ENCODE data around the gene TBC1D10A. TPM values are rescaled to one million over a fixed set of nuclear protein-coding genes. Genes with fewer than 3 reads are reported as not detected.

The TBC1D10A gene
- total RNA-seq, 1 donor from 2014 or later, result 32.7 TPM

DNA sequence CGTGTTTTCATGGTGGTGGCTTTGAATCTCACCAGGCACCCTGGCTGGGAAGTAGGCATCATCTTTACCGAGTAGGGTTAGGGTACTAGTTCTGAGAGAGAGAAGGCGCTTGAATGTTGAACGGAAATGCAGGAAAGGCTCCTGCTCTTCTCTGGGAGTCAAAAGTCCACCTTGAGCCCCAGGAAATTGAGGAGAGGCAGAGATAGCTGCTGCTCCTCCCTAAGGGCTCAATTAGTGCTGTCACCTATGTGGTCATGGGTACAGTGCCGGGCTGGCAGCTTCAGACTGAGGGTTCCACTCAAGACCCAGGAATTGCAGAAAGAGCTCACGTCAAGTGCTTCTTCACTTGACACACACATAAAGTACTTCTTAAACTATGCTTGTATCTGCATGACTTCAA lies 31.8 kb upstream of the TBC1D10A start:
- H3K4me2 ChIP-seq (ENCODE audit: low read length), result no peak overlapping the region
- H2AFZ ChIP-seq (ENCODE audit: low read depth, low read length), result no peak overlapping the region
- H4K20me1 ChIP-seq (ENCODE audit: insufficient read depth, low read length), result peaks cover 29% of the 10 kb centered on the region
- no peaks in the 10 kb centered on the region for H3K36me3 ChIP-seq (ENCODE audit: insufficient read depth, low read length)
- Mint-ChIP-seq H3K4me1 (ENCODE audit: low read depth, unreplicated experiment) (peaks cover 18% of the 10 kb centered on the region), H3K27ac (ENCODE audit: unreplicated experiment) (no peak overlapping the region), H3K36me3 (ENCODE audit: low read depth, unreplicated experiment) (peaks cover 9% of the 10 kb centered on the region), H3K4me3 (ENCODE audit: unreplicated experiment) (peak overlapping the region; percentile 40), H3K9me3 (ENCODE audit: unreplicated experiment) (no peaks in the 10 kb centered on the region), H3K27me3 (ENCODE audit: low read depth, unreplicated experiment) (no peaks in the 10 kb centered on the region)
- no peak overlapping the region for H3K27ac ChIP-seq (ENCODE audit: low read depth, low read length)
- H3K9me3 ChIP-seq (ENCODE audit: insufficient read depth, low read depth, low read length), result no peaks in the 10 kb centered on the region
- no peak overlapping the region for H3K9ac ChIP-seq (ENCODE audit: low read length)
- peaks cover 20% of the 10 kb centered on the region for H3K4me1 ChIP-seq (ENCODE audit: insufficient read depth, low read length)
- DNase-seq (ENCODE audit: low read depth), result no peak
- TF ChIP-seq, protein P1, sequence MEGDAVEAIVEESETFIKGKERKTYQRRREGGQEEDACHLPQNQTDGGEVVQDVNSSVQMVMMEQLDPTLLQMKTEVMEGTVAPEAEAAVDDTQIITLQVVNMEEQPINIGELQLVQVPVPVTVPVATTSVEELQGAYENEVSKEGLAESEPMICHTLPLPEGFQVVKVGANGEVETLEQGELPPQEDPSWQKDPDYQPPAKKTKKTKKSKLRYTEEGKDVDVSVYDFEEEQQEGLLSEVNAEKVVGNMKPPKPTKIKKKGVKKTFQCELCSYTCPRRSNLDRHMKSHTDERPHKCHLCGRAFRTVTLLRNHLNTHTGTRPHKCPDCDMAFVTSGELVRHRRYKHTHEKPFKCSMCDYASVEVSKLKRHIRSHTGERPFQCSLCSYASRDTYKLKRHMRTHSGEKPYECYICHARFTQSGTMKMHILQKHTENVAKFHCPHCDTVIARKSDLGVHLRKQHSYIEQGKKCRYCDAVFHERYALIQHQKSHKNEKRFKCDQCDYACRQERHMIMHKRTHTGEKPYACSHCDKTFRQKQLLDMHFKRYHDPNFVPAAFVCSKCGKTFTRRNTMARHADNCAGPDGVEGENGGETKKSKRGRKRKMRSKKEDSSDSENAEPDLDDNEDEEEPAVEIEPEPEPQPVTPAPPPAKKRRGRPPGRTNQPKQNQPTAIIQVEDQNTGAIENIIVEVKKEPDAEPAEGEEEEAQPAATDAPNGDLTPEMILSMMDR (IDR thresholded peaks at IDR 0.05; ENCODE audit: insufficient read depth, low read depth, low read length), result no peak
- TF ChIP-seq EZH2 (IDR thresholded peaks at IDR 0.05; ENCODE audit: insufficient read depth, low read length), result no peak
- peaks cover 32% of the 10 kb centered on the region for H3K79me2 ChIP-seq (ENCODE audit: insufficient read depth, low read length)
- H3K4me3 ChIP-seq (ENCODE audit: insufficient read depth, low read depth, low read length), result no peak overlapping the region
- FAIRE-seq, result no peak
- H3K27me3 ChIP-seq (ENCODE audit: insufficient read depth, low read length), result no peaks in the 10 kb centered on the region

GRCh38 chr22:30357650-30358215 lies 31.0 kb upstream of the TBC1D10A start:
- Histone ChIP-seq H3K27me3 (ENCODE audit: insufficient read depth, low read length) (no peaks in the 10 kb centered on the region), H3K79me2 (ENCODE audit: insufficient read depth, low read length) (peaks cover 37% of the 10 kb centered on the region), H3K4me2 (ENCODE audit: low read length) (peak overlapping the region; percentile 97), H2AFZ (ENCODE audit: low read depth, low read length) (no peak overlapping the region), H3K9ac (ENCODE audit: low read length) (peak overlapping the region; percentile 92), H3K36me3 (ENCODE audit: insufficient read depth, low read length) (peaks cover 4% of the 10 kb centered on the region), H4K20me1 (ENCODE audit: insufficient read depth, low read length) (peaks cover 35% of the 10 kb centered on the region), H3K27ac (ENCODE audit: low read depth, low read length) (no peak overlapping the region), H3K9me3 (ENCODE audit: insufficient read depth, low read depth, low read length) (no peaks in the 10 kb centered on the region), H3K4me1 (ENCODE audit: insufficient read depth, low read length) (peaks cover 20% of the 10 kb centered on the region), H3K4me3 (ENCODE audit: insufficient read depth, low read depth, low read length) (peak overlapping the region; percentile 98)
- H3K27me3 Mint-ChIP-seq (ENCODE audit: low read depth, unreplicated experiment), result no peaks in the 10 kb centered on the region
- FAIRE-seq, result no peak
- DNase-seq (ENCODE audit: low read depth), result no peak
- no peak for TF ChIP-seq EZH2 (IDR thresholded peaks at IDR 0.05; ENCODE audit: insufficient read depth, low read length)
- TF ChIP-seq, protein P1 (IDR thresholded peaks at IDR 0.05; ENCODE audit: insufficient read depth, low read depth, low read length), result no peak
- no peaks in the 10 kb centered on the region for H3K9me3 Mint-ChIP-seq (ENCODE audit: unreplicated experiment)
- peaks cover 10% of the 10 kb centered on the region for H3K36me3 Mint-ChIP-seq (ENCODE audit: low read depth, unreplicated experiment)
- peak overlapping the region; percentile 96 for H3K4me3 Mint-ChIP-seq (ENCODE audit: unreplicated experiment)
- peak overlapping the region; percentile 59 for H3K27ac Mint-ChIP-seq (ENCODE audit: unreplicated experiment)
- peaks cover 20% of the 10 kb centered on the region for H3K4me1 Mint-ChIP-seq (ENCODE audit: low read depth, unreplicated experiment)

GRCh38 chr22:30357236-30357570 lies 30.5 kb upstream of the TBC1D10A start:
- Histone ChIP-seq H3K9ac (ENCODE audit: low read length) (peak overlapping the region; percentile 92), H3K4me3 (ENCODE audit: insufficient read depth, low read depth, low read length) (peak overlapping the region; percentile 98), H3K27ac (ENCODE audit: low read depth, low read length) (peak overlapping the region; percentile 98), H4K20me1 (ENCODE audit: insufficient read depth, low read length) (peaks cover 40% of the 10 kb centered on the region), H3K27me3 (ENCODE audit: insufficient read depth, low read length) (no peaks in the 10 kb centered on the region), H3K36me3 (ENCODE audit: insufficient read depth, low read length) (peaks cover 10% of the 10 kb centered on the region), H3K9me3 (ENCODE audit: insufficient read depth, low read depth, low read length) (no peaks in the 10 kb centered on the region), H2AFZ (ENCODE audit: low read depth, low read length) (peak overlapping the region; percentile 88), H3K79me2 (ENCODE audit: insufficient read depth, low read length) (peaks cover 43% of the 10 kb centered on the region), H3K4me2 (ENCODE audit: low read length) (peak overlapping the region; percentile 97), H3K4me1 (ENCODE audit: insufficient read depth, low read length) (peaks cover 20% of the 10 kb centered on the region)
- no peaks in the 10 kb centered on the region for H3K9me3 Mint-ChIP-seq (ENCODE audit: unreplicated experiment)
- H3K4me1 Mint-ChIP-seq (ENCODE audit: low read depth, unreplicated experiment), result peaks cover 23% of the 10 kb centered on the region
- peak overlapping the region; percentile 93 for H3K27ac Mint-ChIP-seq (ENCODE audit: unreplicated experiment)
- H3K4me3 Mint-ChIP-seq (ENCODE audit: unreplicated experiment), result peak overlapping the region; percentile 96
- DNase-seq (ENCODE audit: low read depth) (no peak), FAIRE-seq (no peak)
- H3K27me3 Mint-ChIP-seq (ENCODE audit: low read depth, unreplicated experiment), result no peaks in the 10 kb centered on the region
- peaks cover 14% of the 10 kb centered on the region for H3K36me3 Mint-ChIP-seq (ENCODE audit: low read depth, unreplicated experiment)
- TF ChIP-seq, protein P1 (IDR thresholded peaks at IDR 0.05; ENCODE audit: insufficient read depth, low read depth, low read length), result no peak
- no peak for TF ChIP-seq EZH2 (IDR thresholded peaks at IDR 0.05; ENCODE audit: insufficient read depth, low read length)

All from astrocyte (in vitro differentiated cells and primary cell).